Neural cell (in vitro differentiated cells): ENCODE measurements around the gene MID1. TPM values are rescaled to one million over a fixed set of nuclear protein-coding genes. Genes with fewer than 3 reads are reported as not detected.

ENCODE experiments used
- H2AFZ ChIP-seq: fragments of 200-600, 300-800 bp; sonication (generic), shearing (Covaris generic); 2 replicates; pipeline ENCODE4 v1.6.0; 2014; ENCODE audit warnings: low read depth, mild to moderate bottlenecking, antibody characterized with exemption, low read length, moderate library complexity
- H3F3A ChIP-seq: fragments of 200-600 bp; shearing (Covaris generic); 2 replicates; pipeline ENCODE4 v1.6.1; 2016; ENCODE audit warnings: mild to moderate bottlenecking, moderate library complexity, mixed read lengths, antibody characterized with exemption, low read length; ENCODE audit not compliant: insufficient read depth, poor library complexity, severe bottlenecking
- H3K27ac ChIP-seq: fragments of 200-600, 300-800 bp; sonication (generic), shearing (Covaris generic); 2 replicates; pipeline ENCODE4 v1.5.1; 2014; ENCODE audit warnings: mild to moderate bottlenecking, low read length, moderate library complexity
- H3K27me3 ChIP-seq: fragments of 300-800, 200-600 bp; sonication (generic), shearing (Covaris generic); 2 replicates; pipeline ENCODE4 v1.6.0; 2014; ENCODE audit warnings: mild to moderate bottlenecking, low read depth, low read length, moderate library complexity; ENCODE audit not compliant: insufficient read depth
- H3K36me3 ChIP-seq: fragments of 300-800, 200-600 bp; sonication (generic), shearing (Covaris generic); 2 replicates; pipeline ENCODE4 v1.5.1; 2014; ENCODE audit warnings: mild to moderate bottlenecking, antibody characterized with exemption, low read length, moderate library complexity; ENCODE audit not compliant: insufficient read depth
- H3K4me2 ChIP-seq: fragments of 300-800, 200-600 bp; sonication (generic), shearing (Covaris generic); 2 replicates; pipeline ENCODE4 v1.6.0; 2014; ENCODE audit warnings: mild to moderate bottlenecking, low read length
- H3K4me3 ChIP-seq: fragments of 300-800, 200-600 bp; sonication (generic), shearing (Covaris generic); 2 replicates; pipeline ENCODE4 v1.5.1; 2014; ENCODE audit warnings: mild to moderate bottlenecking, low read length, moderate library complexity
- H3K79me2 ChIP-seq: fragments of 200-600 bp; shearing (Covaris generic); replicated peaks from 2 replicates; pipeline ENCODE4 v1.6.0; 2014; ENCODE audit warnings: mild to moderate bottlenecking, low read length, moderate library complexity; ENCODE audit not compliant: insufficient read depth
- H3K9ac ChIP-seq: fragments of 300-800, 200-600 bp; sonication (generic), shearing (Covaris generic); 2 replicates; pipeline ENCODE4 v1.6.1; 2016; ENCODE audit warnings: mild to moderate bottlenecking, low read length, mixed read lengths
- H3K9me2 ChIP-seq: fragments of 200-600 bp; shearing (Covaris generic); 2 replicates; pipeline ENCODE4 v1.6.1; 2016; ENCODE audit warnings: mild to moderate bottlenecking, low read length, mixed read lengths; ENCODE audit not compliant: insufficient read depth
- H3K9me3 ChIP-seq: fragments of 200-600, 300-800 bp; sonication (generic), shearing (Covaris generic); 2 replicates; pipeline ENCODE4 v1.6.1; 2016; ENCODE audit warnings: mild to moderate bottlenecking, mixed run types, low read length, moderate library complexity, mixed read lengths
- H4K20me1 ChIP-seq: fragments of 200-600 bp; shearing (Covaris generic); 2 replicates; pipeline ENCODE4 v1.6.1; 2016; ENCODE audit warnings: mild to moderate bottlenecking, mixed run types; ENCODE audit not compliant: insufficient read depth
- CTCF ChIP-seq: fragments of 450-650 bp; IDR thresholded peaks from 2 replicates; pipeline ENCODE4 v1.5.1; 2014; ENCODE audit warnings: antibody characterized with exemption, mild to moderate bottlenecking, moderate library complexity; ENCODE audit not compliant: poor library complexity, severe bottlenecking
- EP300 ChIP-seq: fragments of 450-650 bp; conservative IDR thresholded peaks from 2 replicates; pipeline ENCODE4 v1.6.1; 2014; ENCODE audit warnings: antibody characterized with exemption, mild to moderate bottlenecking, moderate library complexity; ENCODE audit not compliant: poor library complexity, severe bottlenecking
- EZH2 ChIP-seq: fragments of 200-600, 300-800 bp; shearing (Covaris generic), sonication (generic); IDR thresholded peaks from 2 replicates; pipeline ENCODE4 v1.6.1; 2014; ENCODE audit warnings: antibody characterized with exemption, low read length, borderline replicate concordance, mild to moderate bottlenecking; ENCODE audit not compliant: insufficient read depth, poor library complexity, severe bottlenecking
- MXI1 ChIP-seq: fragments of 450-650 bp; conservative IDR thresholded peaks from 2 replicates; pipeline ENCODE4 v1.6.1; 2014; ENCODE audit warnings: antibody characterized with exemption, mild to moderate bottlenecking; ENCODE audit not compliant: poor library complexity, severe bottlenecking
- POLR2AphosphoS5 ChIP-seq: IDR thresholded peaks from 2 replicates; pipeline ENCODE4 v1.6.1; 2012
- RAD21 ChIP-seq: fragments of 450-650 bp; conservative IDR thresholded peaks from 2 replicates; pipeline ENCODE4 v1.6.1; 2014; ENCODE audit warnings: antibody characterized with exemption, mild to moderate bottlenecking, moderate library complexity
- REST ChIP-seq: IDR thresholded peaks from 2 replicates; pipeline ENCODE4 v1.6.1; 2012; ENCODE audit warnings: borderline replicate concordance
- SMC3 ChIP-seq: fragments of 450-650 bp; conservative IDR thresholded peaks from 2 replicates; pipeline ENCODE4 v1.6.1; 2014; ENCODE audit warnings: antibody characterized with exemption, mild to moderate bottlenecking, moderate library complexity; ENCODE audit not compliant: poor library complexity
- TAF1 ChIP-seq: IDR thresholded peaks from 2 replicates; pipeline ENCODE4 v1.6.1; 2012; ENCODE audit warnings: low read depth
- polyA plus RNA-seq: library from polyadenylated mRNA; depleted of rRNA; stranded (reverse); fragments of >200 nt; gene quantifications from 2 replicates; pipeline ENCODE4 v1.2.3, GENCODE V29; 2014

Gene MID1
- polyA plus RNA-seq, 1 donor from 2014 or later: 16.6 TPM

- TF ChIP-seq SMC3 (no peak), TAF1 (no peak), REST (no peak), EP300 (no peak), CTCF (no peak), POLR2AphosphoS5 (no peak), RAD21 (no peak), EZH2 (no peak), MXI1 (no peak)
- no peaks in the 10 kb centered on the region for H3K79me2 ChIP-seq
- no peaks in the 10 kb centered on the region for H3K27me3 ChIP-seq
- H3K36me3 ChIP-seq: no peaks in the 10 kb centered on the region
- H3K9ac ChIP-seq: no peak overlapping the region
- no peaks in the 10 kb centered on the region for H4K20me1 ChIP-seq
- H3K27ac ChIP-seq: no peak overlapping the region
- H2AFZ ChIP-seq: no peak overlapping the region
- H3K4me2 ChIP-seq: no peak overlapping the region
- no peaks in the 10 kb centered on the region for H3F3A ChIP-seq
- no peaks in the 10 kb centered on the region for H3K9me3 ChIP-seq
- H3K9me2 ChIP-seq: no peaks in the 10 kb centered on the region
- no peak overlapping the region for H3K4me3 ChIP-seq
Observed at GRCh38 chrX:10568428-10568827, 52.0 kb downstream of the MID1 start.

GRCh38 chrX:10567136-10567535 is 53.2 kb downstream of the MID1 start:
- H3K4me2 ChIP-seq: no peak overlapping the region
- no peaks in the 10 kb centered on the region for H3K9me2 ChIP-seq
- H3K9ac ChIP-seq: no peak overlapping the region
- no peak for TF ChIP-seq RAD21
- H4K20me1 ChIP-seq: no peaks in the 10 kb centered on the region
- H3K27me3 ChIP-seq: no peaks in the 10 kb centered on the region
- H3K36me3 ChIP-seq: no peaks in the 10 kb centered on the region
- H2AFZ ChIP-seq: no peak overlapping the region
- H3K9me3 ChIP-seq: no peaks in the 10 kb centered on the region
- no peak overlapping the region for H3K27ac ChIP-seq
- H3K79me2 ChIP-seq: no peaks in the 10 kb centered on the region
- H3K4me3 ChIP-seq: no peak overlapping the region
- no peaks in the 10 kb centered on the region for H3F3A ChIP-seq

GRCh38 chrX:10566716-10567097 is 53.7 kb downstream of the MID1 start:
- no peaks in the 10 kb centered on the region for H3K79me2 ChIP-seq
- TF ChIP-seq EP300 (no peak), MXI1 (no peak), EZH2 (no peak), RAD21 (no peak), REST (no peak), SMC3 (no peak)

More at GRCh38 chrX:10566716-10567097, 53.7 kb downstream of the MID1 start:
- Histone ChIP-seq H3K9ac (no peak overlapping the region), H3K4me3 (no peak overlapping the region), H3K9me3 (no peaks in the 10 kb centered on the region), H3K36me3 (no peaks in the 10 kb centered on the region), H3F3A (no peaks in the 10 kb centered on the region), H2AFZ (no peak overlapping the region), H3K27ac (no peak overlapping the region), H3K9me2 (no peaks in the 10 kb centered on the region), H3K27me3 (no peaks in the 10 kb centered on the region), H3K4me2 (no peak overlapping the region), H4K20me1 (no peaks in the 10 kb centered on the region)
